GM10248 (cell line): ENCODE data around the gene SPEN.

Source experiments
- CTCF ChIA-PET: fragments of 300-600 bp; sonication (Branson Sonifier 250); formaldehyde crosslinking; extraction: SDS; loops from one replicate; lab custom pipeline; 2021; ENCODE audit warnings: antibody characterized with exemption; lab: Yijun Ruan, JAX
- POLR2A ChIA-PET: fragments of 350-650 bp; sonication (Branson Sonifier 250); formaldehyde crosslinking; extraction: SDS; loops from one replicate; lab custom pipeline; 2020; ENCODE audit warnings: antibody characterized with exemption; lab: Yijun Ruan, JAX
- DNase-seq: peaks from one replicate; pipeline ENCODE4 v3.0.0; 2012; ENCODE audit errors: extremely low spot score
- CTCF ChIP-seq: IDR thresholded peaks from 2 replicates; pipeline ENCODE4 v1.5.1; 2012; ENCODE audit warnings: mild to moderate bottlenecking, low read depth; ENCODE audit errors: extremely low read depth, missing control alignments, control extremely low read depth

The SPEN gene

GRCh38 chr1:15858069-15858670 lies 10.7 kb downstream of the SPEN start:
- no peak for DNase-seq
- ChIA-PET POLR2A (interaction anchor here (0.6 kb wide), 1 partner anchor 161 kb away, joined by 5 read pairs; no protein-coding TSS in a partner anchor), CTCF (interaction anchor here (1.7 kb wide), 1 partner anchor 9 kb away, joined by 4 read pairs; no protein-coding TSS in a partner anchor)
- no peak for TF ChIP-seq CTCF

- DNase-seq: no peak
- no peak for TF ChIP-seq CTCF
- CTCF ChIA-PET: interaction anchor here (1.2 to 1.7 kb wide), 2 partner anchors 10 to 139 kb away, joined by 4 read pairs; no protein-coding TSS in a partner anchor
- POLR2A ChIA-PET: interaction anchor here (0.6 kb wide), 1 partner anchor 162 kb away, joined by 5 read pairs; no protein-coding TSS in a partner anchor
Measured at GRCh38 chr1:15858672-15859372, 11.3 kb downstream of the SPEN start.

DNA sequence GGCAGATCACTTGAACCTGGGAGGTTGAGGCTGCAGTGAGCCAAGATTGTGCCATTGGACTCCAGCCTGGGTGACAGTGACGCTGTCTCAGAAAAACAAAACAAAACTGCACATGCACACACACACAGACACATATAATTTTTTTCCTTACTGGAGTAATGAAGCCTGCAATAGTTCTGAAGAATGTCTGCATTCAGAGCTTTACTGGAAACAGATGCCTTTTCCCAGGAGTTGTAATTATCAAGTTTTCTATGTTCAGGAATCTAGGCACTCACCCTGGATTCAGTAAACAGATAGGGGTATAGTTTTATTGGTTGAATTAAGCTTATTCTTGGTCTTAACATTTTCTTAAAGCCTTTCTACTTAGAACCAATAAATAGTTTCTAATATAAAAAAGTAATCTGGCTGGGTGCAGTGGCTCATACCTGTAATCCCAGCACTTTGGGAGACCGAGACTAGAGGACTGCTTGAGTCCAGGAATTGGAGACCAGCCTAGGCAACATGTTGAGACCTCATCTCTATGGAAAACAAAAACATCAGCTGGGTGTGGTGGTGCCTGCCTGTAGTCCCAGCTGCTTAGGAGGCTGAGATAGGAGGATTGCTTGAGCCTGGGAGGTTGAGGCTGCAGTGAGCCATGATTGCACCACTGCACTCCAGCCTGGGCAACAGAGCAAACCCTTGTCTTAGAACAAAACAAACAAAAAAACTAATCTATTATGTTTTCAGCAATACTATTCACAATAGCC lies 15.8 kb downstream of the SPEN start:
- ChIA-PET CTCF (interaction anchor here (1.0 kb wide), 1 partner anchor 55 kb away, joined by 3 read pairs; no protein-coding TSS in a partner anchor), POLR2A (interaction anchor here (0.5 kb wide), 1 partner anchor 17 kb away, joined by 6 read pairs; no protein-coding TSS in a partner anchor)
- no peak for DNase-seq
- TF ChIP-seq CTCF: no peak

DNA sequence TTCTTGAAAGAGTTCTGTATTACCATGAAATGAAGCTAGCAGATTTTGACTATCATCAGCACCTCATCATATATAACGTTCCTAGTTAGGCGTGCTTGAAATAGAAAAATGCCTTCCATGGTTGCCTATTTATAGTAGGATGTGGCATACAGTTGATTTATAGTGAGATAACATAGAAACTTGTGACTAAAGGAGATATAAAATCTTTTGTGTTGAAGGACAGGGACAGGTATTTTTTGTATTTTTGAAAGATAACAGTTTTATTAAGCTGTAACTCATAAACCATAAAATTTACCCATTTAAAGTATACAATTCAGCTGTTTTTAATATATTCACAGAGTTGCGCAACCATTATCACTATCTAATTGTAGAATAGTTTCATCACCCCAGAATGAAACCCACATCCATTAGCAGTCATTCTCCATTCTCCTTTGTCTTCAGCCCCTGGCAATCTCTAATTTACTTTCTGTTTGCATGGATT lies 19.3 kb downstream of the SPEN start:
- POLR2A ChIA-PET: no interaction called here
- no peak for TF ChIP-seq CTCF
- no peak for DNase-seq
- CTCF ChIA-PET: interaction anchor here (1.7 to 2.8 kb wide), 3 partner anchors 10 to 18 kb away, joined by 6 to 7 read pairs (median 6); no protein-coding TSS in a partner anchor

DNA sequence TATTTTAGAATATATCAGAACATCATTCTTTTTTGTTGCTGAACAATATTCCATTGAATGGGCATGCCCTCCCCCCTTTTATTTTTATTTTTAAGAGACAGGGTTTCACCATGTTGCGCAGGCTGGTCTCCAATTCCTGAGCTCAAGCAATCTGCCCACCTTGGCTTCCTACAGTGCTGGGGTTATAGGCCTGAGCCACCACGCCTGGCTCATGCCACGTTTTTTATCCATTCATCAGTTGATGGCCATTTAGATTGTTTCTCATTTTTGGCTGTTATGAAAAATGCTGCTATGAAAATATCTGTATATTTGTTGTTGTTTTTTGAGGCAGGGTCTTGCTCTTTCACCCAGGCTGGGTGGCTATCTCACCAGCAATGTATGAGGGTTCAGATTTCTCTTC lies 19.8 kb downstream of the SPEN start:
- no peak for DNase-seq
- TF ChIP-seq CTCF: no peak
- ChIA-PET POLR2A (no interaction called here), CTCF (interaction anchor here (1.0 to 2.8 kb wide), 4 partner anchors 12 to 20 kb away, joined by 3 to 6 read pairs (median 4); no protein-coding TSS in a partner anchor)

DNA sequence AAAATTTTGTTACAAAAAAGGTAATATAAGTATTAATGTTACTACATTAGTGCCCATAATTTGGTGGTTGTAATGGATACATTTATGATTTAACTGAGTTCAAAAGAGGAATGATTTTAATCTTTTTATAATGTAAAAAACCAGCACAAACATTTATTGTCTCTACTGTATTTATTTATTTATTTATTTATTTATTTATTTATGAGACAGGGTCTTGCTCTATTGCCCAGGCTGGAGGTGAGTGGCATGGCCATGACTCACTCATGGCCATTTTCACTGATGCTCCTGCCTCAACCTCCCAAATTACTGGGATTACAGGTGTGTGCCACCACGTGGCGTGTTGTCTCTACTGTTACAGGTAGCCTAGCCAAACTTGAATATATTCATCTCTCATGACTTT lies 21.9 kb downstream of the SPEN start:
- ChIA-PET CTCF (interaction anchor here (2.9 kb wide), 1 partner anchor 17 kb away, joined by 11 read pairs; no protein-coding TSS in a partner anchor), POLR2A (no interaction called here)

More for the DNA sequence above, 21.9 kb downstream of the SPEN start:
- no peak for DNase-seq
- TF ChIP-seq CTCF: no peak
